Stimulated activated CD8-positive, alpha-beta memory T cell treated with anti-CD3 and anti-CD28 coated beads, Interleukin-15, amount 100 ng/mL, for 24 hours (primary cell): ENCODE data around the gene DLG1.
"Not testable (repeated sequence)": the region's sequence is repeated elsewhere in the genome, so short reads cannot be mapped to it uniquely, and the experiment has no call there.

Experiments used
- DNase-seq: peaks from one replicate; pipeline ENCODE4 v3.0.0-alpha.2; 2020; ENCODE audit warnings: low read depth

Gene DLG1

GRCh38 chr3:197209366-197210260 lies 88.8 kb downstream of the DLG1 start:
- no peak for DNase-seq

- no peak for DNase-seq
Measured at GRCh38 chr3:197206913-197207312, 91.5 kb downstream of the DLG1 start.

- DNase-seq = no peak
Measured at GRCh38 chr3:197205675-197206074, 92.7 kb downstream of the DLG1 start.

DNA sequence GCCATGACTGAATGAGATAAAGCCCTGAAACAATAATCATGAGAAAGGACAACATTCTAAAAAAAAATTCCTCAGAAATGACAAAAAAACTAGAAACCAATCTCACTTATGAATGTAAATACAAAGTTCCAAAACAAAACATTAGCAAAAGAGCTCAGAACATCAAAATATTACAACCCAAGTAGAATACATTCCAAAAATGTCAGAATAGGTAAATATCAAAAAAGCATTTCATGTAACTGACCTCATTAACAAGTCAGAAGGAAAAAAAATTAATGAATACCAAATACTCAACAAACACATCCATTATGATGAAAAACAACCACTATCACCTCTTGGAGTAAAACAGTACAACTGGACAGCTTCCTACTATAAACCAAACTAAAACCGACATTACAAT lies 93.1 kb downstream of the DLG1 start:
- DNase-seq = no peak

GRCh38 chr3:197204736-197205135 lies 93.7 kb downstream of the DLG1 start:
- DNase-seq = no peak

DNA sequence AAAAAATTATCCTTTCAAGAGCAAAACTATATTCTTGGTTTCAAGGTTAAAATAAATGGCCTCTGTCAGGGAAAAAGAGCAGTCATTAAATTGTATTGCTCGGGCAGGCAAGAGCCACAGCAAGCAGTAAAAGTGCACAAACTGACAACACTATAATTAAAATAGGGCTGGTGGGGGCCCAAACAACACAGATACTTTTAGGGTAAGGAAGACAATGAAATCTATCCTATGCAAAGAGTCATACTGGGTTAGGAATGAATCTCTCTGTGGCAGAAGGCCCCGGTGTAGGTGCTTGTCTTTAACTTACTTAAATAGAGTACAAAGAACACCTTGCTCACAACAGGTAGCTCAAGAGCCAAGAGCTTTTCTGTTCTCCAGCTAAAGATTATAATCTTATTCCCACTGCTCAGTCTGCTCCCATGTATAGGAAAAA lies 94.7 kb downstream of the DLG1 start:
- DNase-seq = no peak

- DNase-seq = no peak
Measured at GRCh38 chr3:197202694-197203093, 95.7 kb downstream of the DLG1 start.

GRCh38 chr3:197201791-197202452 lies 96.5 kb downstream of the DLG1 start:
- no peak for DNase-seq

- not testable (repeated sequence) for DNase-seq
Measured at GRCh38 chr3:197200856-197201255, 97.6 kb downstream of the DLG1 start.

GRCh38 chr3:197197334-197197733 lies 101.1 kb downstream of the DLG1 start:
- DNase-seq = no peak

DNA sequence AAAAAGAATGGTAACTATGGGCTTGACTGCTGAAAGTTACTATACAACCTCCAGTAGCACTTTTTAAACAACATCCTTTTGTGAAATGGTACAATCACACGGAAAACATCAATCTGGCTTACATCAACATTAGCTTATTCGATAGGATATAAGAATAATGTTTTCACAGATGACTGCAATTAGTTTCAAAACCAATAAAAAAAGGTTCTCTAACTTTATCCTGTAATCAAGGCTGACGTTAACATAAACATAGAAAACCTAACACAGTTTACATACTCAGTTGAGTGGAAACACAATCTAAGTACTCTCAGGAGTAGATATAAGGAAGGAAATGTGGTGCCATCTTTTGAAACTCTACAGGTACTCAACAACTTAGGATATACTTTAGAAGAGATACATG lies 102.2 kb downstream of the DLG1 start:
- no peak for DNase-seq

DNA sequence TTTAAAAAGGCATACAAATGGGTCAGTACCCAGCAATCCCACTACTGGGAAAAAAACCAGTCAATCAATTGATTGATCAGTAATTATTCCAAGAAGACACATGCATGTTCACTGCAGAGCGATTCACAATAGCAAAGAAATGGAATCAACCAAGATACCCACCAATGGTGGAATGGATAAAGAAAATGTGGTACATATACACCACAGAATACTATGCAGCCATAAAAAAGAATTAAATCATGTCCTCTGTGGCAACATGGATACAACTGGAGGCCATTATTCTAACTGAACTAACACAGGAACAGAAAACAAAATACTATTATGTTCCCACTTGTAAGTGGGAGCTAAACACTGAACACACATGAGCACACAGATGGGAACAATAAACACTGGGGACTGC lies 103.1 kb downstream of the DLG1 start:
- DNase-seq = no peak

- DNase-seq = not testable (repeated sequence)
Measured at GRCh38 chr3:197193759-197194158, 104.7 kb downstream of the DLG1 start.

GRCh38 chr3:197191897-197192296 lies 106.5 kb downstream of the DLG1 start:
- no peak for DNase-seq

DNA sequence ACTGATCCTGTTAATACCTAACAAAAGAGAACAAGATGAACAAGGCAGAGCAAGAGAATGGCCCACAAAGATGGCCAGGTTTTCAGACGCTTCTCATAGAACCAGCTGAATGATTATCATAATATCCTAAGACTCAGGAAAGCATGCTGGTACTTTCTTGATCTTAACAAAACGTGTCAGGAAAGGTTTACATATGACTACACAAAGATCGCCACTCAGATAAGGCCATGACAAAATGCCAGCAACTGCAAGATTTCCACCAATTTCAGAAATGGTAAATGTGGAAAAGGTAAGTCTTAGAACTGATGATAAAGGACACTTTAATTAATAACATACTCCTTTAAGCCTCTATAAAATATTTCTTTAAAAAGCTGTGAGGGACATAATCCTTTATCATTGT lies 108.8 kb downstream of the DLG1 start:
- no peak for DNase-seq

DNA sequence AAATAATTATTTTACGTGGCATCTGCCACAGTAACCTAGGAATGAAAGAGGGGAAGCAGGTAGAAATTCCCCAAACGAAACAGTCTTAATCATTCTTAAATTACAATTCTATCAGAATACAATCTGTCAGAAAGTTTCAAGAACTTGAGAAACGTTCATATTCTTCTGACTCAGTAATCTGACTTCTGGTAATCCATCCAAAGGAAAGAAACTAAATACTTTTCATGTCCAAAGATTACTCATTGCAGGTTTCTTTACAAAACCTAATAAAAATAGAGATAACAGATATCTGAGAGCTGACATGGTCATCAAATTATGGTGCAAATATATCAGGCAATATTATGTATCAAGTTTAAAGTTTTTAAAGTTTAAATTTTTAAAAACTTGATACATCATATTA lies 109.4 kb downstream of the DLG1 start:
- DNase-seq = no peak

GRCh38 chr3:197186887-197187588 lies 111.4 kb downstream of the DLG1 start:
- no peak for DNase-seq

DNA sequence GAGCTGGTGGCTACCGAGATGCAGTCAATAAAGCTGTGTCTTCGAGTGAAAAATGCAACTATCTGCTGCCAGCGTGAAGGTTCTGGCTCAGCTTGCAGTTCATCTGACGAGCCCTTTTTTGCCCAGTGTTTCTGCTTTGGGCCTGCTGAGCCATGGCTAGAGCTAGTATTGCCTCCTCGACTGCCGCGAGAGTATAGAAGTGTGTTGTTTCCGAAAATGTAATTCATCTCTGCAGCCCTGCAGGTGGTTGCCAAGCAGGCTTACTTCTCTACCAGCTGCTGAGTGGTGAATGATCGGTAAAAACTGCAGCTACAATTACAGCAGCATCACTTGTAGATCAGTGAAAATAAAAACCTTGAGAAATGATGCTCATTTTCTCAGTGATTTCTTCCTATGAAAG lies 114.8 kb downstream of the DLG1 start:
- no peak for DNase-seq

- DNase-seq = no peak
Measured at GRCh38 chr3:197181741-197182140, 116.7 kb downstream of the DLG1 start.

GRCh38 chr3:197178998-197179397 lies 119.4 kb downstream of the DLG1 start:
- DNase-seq = no peak

- no peak for DNase-seq
Measured at GRCh38 chr3:197175503-197175902, 122.9 kb downstream of the DLG1 start.

DNA sequence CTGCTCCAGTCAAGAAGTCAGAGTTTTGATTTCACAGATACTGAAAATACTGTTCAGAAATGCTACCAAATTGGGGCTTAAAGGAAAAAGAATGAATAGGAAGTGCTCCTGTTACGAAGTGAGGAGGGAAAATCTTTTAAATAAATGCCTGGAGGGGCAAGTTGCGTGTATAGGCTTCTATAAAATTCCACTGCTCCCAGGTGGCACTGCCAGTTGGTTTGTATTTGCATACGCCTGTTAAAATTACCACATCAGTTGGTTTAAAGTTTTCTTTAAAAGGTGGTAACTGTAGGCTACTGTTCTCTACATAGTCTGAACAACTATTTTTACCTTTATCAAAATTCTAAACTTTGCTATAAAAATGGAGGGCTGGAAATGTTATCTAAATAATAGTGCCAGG lies 123.5 kb downstream of the DLG1 start:
- DNase-seq = no peak

DNA sequence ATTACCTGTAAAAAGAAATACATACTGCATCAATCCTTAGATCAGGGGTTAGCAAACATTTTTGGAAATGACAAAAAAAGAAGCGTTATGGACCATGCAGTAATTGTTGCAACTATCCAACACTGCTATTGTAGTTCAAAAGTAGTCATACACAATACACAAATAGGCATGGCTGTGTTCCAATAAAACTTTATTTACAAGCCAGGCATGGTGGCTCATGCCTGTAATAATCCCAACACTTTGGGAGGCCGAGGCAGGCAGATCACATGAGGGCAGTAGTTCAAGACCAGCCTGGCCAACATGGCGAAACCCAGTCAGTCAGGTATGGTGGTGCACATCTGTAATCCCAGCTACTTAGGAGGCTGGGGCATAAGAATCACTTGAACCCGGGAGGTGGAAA lies 124.8 kb downstream of the DLG1 start:
- DNase-seq = no peak
